HL-60/S4 treated with retinoic acid at 250 ng/mL for 4 days and 3 days (cell line): Measurements from ENCODE around the gene CHCHD6.

Source experiments
- in situ Hi-C: fragments of 300-500 bp; cut with MboI; formaldehyde crosslinking; loops from 2 replicates; pipeline ENCODE4 v1.7.0; 2022; ENCODE audit warnings: low sequenced_read_pairs

CHCHD6 gene

DNA sequence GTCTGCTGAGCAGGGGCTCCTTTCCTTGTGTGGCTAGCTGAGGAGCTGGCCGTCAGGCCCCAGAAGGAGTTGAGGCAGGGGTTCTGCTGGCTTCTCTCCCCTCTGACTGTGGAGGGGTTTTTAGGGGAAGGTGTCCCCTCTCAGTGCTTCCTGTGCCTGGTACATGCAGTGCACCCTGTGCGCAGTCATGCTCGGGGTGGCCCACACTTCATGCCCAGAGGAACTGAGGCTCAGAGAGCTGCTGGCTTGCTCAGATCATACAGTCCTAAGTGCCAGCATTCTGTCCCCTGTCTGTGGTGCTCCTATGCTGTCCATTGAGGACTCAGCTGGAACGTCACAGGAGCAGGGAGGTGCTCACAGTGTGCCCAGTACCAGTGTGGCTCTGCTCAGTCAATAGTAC is 211.0 kb downstream of the CHCHD6 start:
- in situ Hi-C loops: no loop called here

DNA sequence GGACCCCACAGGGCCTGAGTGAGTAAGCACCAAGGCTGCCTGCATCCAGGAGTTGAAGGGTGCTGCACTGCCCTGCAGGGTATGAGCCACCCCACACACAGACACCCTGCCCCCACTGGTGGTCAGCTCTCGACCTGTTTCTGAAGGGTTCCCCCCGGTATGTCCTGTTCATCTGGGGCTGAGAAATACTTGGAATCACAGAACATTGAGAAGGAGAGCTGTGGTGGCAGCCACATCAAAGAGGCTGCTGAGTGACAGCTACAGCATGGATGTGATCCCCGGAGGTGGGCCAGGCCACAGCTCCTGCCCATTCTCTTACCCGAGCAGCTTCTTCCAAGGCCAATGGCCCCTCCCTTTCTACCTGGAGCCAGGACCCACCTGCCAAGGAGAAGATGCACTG is 212.5 kb downstream of the CHCHD6 start:
- in situ Hi-C loops: no loop called here

- in situ Hi-C loops: no loop called here
Observed at GRCh38 chr3:126917232-126917804, 213.3 kb downstream of the CHCHD6 start.

DNA sequence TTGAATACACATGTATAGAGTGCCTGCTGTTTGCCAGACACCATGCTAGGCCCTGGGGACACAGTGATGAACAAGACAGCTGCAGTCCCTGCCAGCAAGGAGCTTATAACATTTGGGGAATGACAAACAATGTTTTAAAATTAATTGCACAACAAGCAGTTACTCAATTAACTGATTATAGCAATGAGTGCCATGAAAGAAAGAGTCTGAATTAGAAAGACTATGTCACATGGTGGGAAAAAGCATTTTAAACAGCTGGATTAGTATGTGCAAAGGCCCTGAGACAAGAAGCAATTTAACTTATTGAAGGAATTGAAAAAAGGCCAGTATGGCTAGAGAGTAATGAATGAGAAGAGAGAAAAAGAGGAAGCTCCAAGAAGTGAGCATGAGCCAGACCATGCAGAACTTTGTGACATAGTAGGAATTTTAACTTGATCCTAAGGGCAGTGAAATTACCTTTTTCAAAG is 214.3 kb downstream of the CHCHD6 start:
- in situ Hi-C loops: no loop called here

- in situ Hi-C loops: no loop called here
Observed at GRCh38 chr3:126921085-126921824, 217.2 kb downstream of the CHCHD6 start.

DNA sequence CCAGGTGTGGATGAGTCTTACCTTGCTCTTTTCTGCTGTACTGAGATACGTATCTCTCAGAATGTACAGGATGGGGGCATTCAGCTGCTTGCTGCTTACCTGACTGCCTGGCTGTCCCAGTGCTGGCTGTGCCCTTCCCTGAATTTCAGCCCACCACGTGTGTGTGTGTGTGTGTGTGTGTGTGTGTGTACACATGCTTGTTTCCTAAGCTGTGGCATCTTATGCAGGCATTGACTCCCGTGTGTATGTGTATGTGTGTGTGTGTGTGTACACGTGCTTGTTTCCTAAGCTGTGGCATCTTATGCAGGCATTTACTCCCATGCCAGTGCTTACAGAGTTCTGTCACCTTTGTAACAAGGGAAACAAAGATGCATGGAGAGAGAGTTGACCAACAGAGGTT is 218.4 kb downstream of the CHCHD6 start:
- in situ Hi-C loops: no loop called here

DNA sequence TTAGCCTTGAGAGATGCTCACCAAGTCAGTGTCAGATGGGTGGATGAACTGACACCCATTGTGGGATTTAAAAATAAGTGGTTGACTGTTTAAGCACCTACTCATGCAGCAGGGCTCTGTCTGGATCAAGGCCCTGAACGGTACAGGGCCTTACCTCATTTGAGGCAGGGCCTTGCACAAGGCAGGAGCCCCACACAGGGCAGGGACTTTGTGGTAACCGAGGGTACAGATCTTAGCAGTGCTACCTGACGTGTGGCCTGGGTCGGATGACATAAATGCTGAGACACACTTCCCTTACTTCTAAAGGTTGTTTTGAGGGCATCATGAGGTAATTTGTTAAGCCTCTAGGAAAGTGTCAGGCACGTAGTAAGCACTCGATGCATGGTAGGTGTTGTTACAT is 219.4 kb downstream of the CHCHD6 start:
- in situ Hi-C loops: no loop called here

- in situ Hi-C loops: no loop called here
Observed at GRCh38 chr3:126923895-126924294, 219.9 kb downstream of the CHCHD6 start.

GRCh38 chr3:126924458-126924857 is 220.4 kb downstream of the CHCHD6 start:
- in situ Hi-C loops: no loop called here

DNA sequence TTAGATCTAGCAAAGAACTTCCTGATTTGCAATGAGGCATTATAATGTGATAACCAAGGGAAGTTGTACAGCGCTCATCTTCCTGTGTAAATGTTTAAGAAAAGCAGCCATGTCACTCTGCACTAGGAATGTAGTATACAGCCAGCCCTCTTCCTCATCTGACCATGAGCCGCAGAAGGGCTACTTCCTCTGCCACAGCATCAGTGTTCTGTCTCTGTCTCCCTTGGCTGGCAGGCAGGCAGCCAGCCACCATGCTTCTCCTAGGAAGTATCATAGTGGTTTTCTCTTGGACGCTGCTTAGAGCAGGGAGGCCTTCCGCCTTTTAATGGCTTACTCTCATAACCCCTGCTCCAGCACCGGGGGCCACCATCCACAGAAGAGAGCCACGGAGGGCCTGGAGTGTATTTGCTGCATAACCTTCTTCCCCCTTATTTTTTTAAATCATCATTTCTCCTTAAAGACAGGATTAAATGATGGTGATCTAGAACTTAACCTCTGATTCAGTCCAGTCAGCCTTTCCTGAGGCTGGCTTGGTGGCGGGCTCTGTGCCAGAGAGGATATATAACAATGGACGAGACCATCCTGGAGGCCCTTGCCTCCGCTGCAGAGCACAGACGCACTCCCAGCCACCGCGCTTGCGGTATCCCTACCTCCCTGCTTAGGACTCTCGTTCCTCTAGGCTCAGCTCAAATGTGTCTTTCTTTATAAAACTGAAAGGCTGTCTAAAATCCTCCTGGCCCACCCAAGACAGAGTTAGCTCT is 221.6 kb downstream of the CHCHD6 start:
- in situ Hi-C loops: no loop called here

DNA sequence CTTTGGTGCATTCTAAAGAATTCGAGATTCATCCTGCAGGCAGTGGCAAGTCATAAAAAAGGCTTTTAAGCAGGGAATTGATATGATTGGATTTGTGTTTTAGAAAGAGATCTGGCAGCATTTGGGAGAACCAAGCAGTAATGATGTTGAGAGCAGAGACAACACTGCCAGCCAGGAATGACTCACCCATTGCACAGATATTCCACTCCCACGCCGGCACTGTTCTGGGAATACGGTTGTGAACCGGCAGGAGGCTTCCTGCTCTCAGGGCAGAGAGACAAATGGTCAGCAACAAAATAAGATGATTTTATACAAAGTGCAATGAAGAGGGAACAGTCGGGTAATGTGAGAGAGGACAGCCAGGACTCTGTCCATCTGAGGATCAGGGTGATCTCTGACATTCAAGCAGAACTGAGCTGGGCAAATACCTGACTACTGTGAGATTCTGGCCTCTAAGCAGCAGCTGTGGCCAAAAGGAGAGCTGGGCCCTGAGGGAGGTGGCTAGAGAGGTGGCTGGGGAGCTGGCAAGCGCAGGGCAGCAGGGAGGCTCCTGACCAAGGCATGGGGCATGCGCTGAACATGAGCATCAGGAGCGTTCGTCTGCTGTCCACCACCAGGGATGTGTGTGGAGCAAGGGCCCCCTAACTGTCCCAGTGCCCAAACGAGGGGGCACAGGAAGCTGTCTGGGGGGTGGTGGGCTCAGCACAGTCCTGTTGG is 222.8 kb downstream of the CHCHD6 start:
- in situ Hi-C loops: no loop called here

GRCh38 chr3:126927401-126927750 is 223.3 kb downstream of the CHCHD6 start:
- in situ Hi-C loops: no loop called here

- in situ Hi-C loops: no loop called here
Observed at GRCh38 chr3:126927846-126928245, 223.8 kb downstream of the CHCHD6 start.

DNA sequence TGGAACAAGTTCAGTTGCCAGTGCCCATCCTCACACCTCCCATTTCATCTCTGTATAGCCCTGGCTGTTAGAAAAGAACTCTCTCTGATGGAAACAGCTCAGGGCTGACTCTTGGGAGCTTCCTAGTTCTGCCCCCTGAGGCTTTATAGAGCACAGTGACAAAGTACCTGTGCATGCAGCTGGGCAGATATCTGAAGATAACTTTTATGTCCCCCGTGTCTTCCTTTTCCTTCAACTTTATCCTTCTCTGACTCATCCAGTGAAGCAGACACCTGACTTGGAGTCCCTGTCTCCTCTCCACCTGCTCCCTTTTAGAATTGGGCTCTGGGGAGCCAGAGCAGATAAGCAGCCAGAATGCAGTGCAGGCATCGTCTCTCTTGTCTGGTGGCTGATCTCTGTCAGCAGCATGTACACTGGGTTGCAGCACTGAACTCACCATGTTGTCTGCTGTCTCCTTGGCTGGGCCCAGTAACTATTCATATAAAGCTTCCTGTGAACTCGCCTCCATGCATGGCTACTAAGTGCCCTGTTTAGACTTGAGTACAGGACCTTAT is 225.0 kb downstream of the CHCHD6 start:
- in situ Hi-C loops: no loop called here

- in situ Hi-C loops: no loop called here
Observed at GRCh38 chr3:126930936-126931600, 227.0 kb downstream of the CHCHD6 start.

GRCh38 chr3:126931806-126932187 is 227.8 kb downstream of the CHCHD6 start:
- in situ Hi-C loops: no loop called here

- in situ Hi-C loops: no loop called here
Observed at GRCh38 chr3:126932188-126932931, 228.3 kb downstream of the CHCHD6 start.

DNA sequence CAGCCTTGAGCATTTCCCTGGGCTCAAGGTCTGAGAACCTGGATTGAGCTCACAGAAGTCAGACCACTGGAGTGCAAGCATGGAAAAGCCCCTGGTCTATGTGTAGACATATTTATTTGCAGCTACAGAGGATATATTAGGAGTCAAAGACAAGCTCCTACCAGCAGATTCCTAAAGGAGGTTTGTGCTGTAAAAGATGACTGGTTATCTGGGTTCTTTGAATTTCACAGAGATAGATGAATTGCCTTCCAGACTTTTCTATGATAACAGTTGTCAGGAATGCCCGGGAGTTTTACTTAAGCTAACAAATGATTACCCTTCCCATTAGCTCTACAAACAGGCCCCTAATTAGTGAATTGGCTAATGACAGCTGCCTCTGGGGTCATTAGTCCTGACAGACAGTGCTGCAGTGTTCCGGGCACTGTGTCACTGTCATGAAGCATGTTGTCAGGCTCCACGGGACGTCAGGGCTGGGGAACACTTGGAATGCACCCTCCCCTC is 230.0 kb downstream of the CHCHD6 start:
- in situ Hi-C loops: no loop called here

GRCh38 chr3:126934991-126935390 is 231.0 kb downstream of the CHCHD6 start:
- in situ Hi-C loops: no loop called here
